ENCODE data around the gene GPR55. TPM values are rescaled to one million over a fixed set of nuclear protein-coding genes. Genes with fewer than 3 reads are reported as not detected.

Gene GPR55
- total and polyA plus RNA-seq, 10 of the 15 experiments (the other 5 are each of a cell fraction or from before 2014, with no cell fraction given), result 2.1 to 30.1 (median 16.2) TPM

DNA sequence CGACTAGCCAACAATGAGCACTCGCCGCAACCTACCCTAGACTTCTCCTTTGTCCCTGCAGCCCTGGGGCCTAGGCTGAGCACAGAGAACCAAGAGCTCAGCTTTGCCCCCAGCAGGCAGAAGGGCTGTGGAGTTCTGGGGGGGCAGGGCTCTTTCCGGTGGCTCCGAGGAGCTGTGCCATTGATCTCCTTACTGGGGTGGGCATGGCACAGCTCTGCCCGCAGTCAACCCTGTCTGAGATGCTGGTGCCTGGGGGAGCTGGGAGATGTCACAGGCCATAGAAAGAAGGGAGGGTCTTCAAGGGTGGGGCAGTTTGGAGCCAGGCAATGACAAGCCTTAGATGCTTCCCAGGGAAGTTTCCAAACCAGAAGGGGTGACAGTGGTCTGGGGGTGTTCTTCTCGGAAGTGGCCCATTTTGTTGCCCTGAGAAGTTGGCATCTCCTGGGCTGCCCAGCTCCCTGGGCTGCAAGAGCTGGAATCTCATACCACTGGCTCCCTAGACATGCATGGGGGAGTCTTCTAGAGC lies 14.1 kb upstream of the GPR55 start:
- no peak overlapping the region for H3K4me2 ChIP-seq (ENCODE audit: control insufficient read depth, insufficient read depth)
- in situ Hi-C loops (cut with MboI) (no loop called here), intact Hi-C loops (cut with micrococcal nuclease; ENCODE audit: unreplicated experiment) (no loop called here)
- no peaks in the 10 kb centered on the region for H4K20me1 ChIP-seq (ENCODE audit: control insufficient read depth, insufficient read depth)
- peaks cover 20% of the 10 kb centered on the region for H3K9me3 ChIP-seq (replicated peaks; ENCODE audit: control insufficient read depth, insufficient read depth, low read length)
- ATAC-seq (no peak), DNase-seq (ENCODE audit: low read depth, low spot score) (no peak), FAIRE-seq (no peak)
- BruUV-seq (replicated peaks), result no TSS peak
- no peak overlapping the region for H3K4me3 ChIP-seq
- peaks cover 5% of the 10 kb centered on the region for H3K79me2 ChIP-seq (ENCODE audit: control insufficient read depth, insufficient read depth, low read length)
- ChIA-PET RAD21 (ENCODE audit: unreplicated experiment) (interaction anchor here (1.1 to 22.2 kb wide), 2 partner anchors 13 to 46 kb away, joined by 3 to 400 read pairs; no protein-coding TSS in a partner anchor), POLR2A (interaction anchor here (1.1 kb wide), 1 partner anchor 13 kb away, joined by 3 read pairs; no protein-coding TSS in a partner anchor), SMC1A (ENCODE audit: uncharacterized antibody, unreplicated experiment) (interaction anchor here (1.0 to 3.0 kb wide), 4 partner anchors 8 to 47 kb away, joined by 3 to 16 read pairs (median 9); no protein-coding TSS in a partner anchor), CTCF (interaction anchor here (1.3 to 28.4 kb wide), 4 partner anchors 12 to 466 kb away, joined by 3 to 372 read pairs (median 38); partner anchors contain the start of gene GPR55)
- H3K27me3 ChIP-seq (replicated peaks in 1 of 2; ENCODE audit: control insufficient read depth in 2 of 2, insufficient read depth in 2 of 2, low read length in 1 of 2), result no peaks in the 10 kb centered on the region
- H3K27ac ChIP-seq (ENCODE audit: control insufficient read depth, insufficient read depth), result no peak overlapping the region
- H3K4me1 ChIP-seq (ENCODE audit: control insufficient read depth, insufficient read depth, low read length), result peaks cover 9% of the 10 kb centered on the region
- no peaks in the 10 kb centered on the region for H3K36me3 ChIP-seq (ENCODE audit: control insufficient read depth in 2 of 2, insufficient read depth in 2 of 2, low read length in 1 of 2)
- TF ChIP-seq GABPA (IDR thresholded peaks at IDR 0.05; ENCODE audit: low read depth) (no peak), IKZF2 (IDR thresholded peaks at IDR 0.05) (no peak), MTA2 (IDR thresholded peaks at IDR 0.05; ENCODE audit: low read depth) (no peak), CBX3 (IDR thresholded peaks at IDR 0.05; ENCODE audit: borderline replicate concordance, low read depth) (no peak), PAX5 (IDR thresholded peaks at IDR 0.05; ENCODE audit: borderline replicate concordance, low read depth, low read length) (no peak), NR2C1 (IDR thresholded peaks at IDR 0.05) (no peak), MYC (IDR thresholded peaks at IDR 0.05; ENCODE audit: insufficient read depth, insufficient read length, insufficient replicate concordance, low read length, severe bottlenecking) (no peak), HDGF (IDR thresholded peaks at IDR 0.05) (no peak)
- TF ChIP-seq, protein P1, sequence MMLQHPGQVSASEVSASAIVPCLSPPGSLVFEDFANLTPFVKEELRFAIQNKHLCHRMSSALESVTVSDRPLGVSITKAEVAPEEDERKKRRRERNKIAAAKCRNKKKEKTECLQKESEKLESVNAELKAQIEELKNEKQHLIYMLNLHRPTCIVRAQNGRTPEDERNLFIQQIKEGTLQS (IDR thresholded peaks at IDR 0.05; ENCODE audit: borderline replicate concordance, extremely low read depth, low read depth, low read length), result no peak
- TF ChIP-seq, protein P2, sequence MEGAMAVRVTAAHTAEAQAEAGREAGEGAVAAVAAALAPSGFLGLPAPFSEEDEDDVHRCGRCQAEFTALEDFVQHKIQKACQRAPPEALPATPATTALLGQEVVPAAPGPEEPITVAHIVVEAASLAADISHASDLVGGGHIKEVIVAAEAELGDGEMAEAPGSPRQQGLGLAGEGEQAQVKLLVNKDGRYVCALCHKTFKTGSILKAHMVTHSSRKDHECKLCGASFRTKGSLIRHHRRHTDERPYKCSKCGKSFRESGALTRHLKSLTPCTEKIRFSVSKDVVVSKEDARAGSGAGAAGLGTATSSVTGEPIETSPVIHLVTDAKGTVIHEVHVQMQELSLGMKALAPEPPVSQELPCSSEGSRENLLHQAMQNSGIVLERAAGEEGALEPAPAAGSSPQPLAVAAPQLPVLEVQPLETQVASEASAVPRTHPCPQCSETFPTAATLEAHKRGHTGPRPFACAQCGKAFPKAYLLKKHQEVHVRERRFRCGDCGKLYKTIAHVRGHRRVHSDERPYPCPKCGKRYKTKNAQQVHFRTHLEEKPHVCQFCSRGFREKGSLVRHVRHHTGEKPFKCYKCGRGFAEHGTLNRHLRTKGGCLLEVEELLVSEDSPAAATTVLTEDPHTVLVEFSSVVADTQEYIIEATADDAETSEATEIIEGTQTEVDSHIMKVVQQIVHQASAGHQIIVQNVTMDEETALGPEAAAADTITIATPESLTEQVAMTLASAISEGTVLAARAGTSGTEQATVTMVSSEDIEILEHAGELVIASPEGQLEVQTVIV (IDR thresholded peaks at IDR 0.05; ENCODE audit: borderline replicate concordance, partially characterized antibody), result no peak
- TF ChIP-seq, protein P3, sequence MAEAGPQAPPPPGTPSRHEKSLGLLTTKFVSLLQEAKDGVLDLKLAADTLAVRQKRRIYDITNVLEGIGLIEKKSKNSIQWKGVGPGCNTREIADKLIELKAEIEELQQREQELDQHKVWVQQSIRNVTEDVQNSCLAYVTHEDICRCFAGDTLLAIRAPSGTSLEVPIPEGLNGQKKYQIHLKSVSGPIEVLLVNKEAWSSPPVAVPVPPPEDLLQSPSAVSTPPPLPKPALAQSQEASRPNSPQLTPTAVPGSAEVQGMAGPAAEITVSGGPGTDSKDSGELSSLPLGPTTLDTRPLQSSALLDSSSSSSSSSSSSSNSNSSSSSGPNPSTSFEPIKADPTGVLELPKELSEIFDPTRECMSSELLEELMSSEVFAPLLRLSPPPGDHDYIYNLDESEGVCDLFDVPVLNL (IDR thresholded peaks at IDR 0.05; ENCODE audit: low read depth, low read length), result no peak
- WGBS (ENCODE audit: insufficient coverage, insufficient replicate concordance, low lambda C conversion rate, missing lambda C conversion rate), result 81% methylated on average over 7 of the region's 7 CpGs
- H3K9ac ChIP-seq (ENCODE audit: control insufficient read depth, insufficient read depth, low read length), result no peak overlapping the region
- no peak overlapping the region for H2AFZ ChIP-seq (ENCODE audit: control insufficient read depth, low read depth, low read length)
